AG10803 (cell line): ENCODE results near the gene GPD1L.

Experiments used
- DNase-seq: peaks from one replicate; pipeline ENCODE4 v3.0.0; 2010; ENCODE audit warnings: low read depth
- H3K4me3 ChIP-seq: 2 replicates; pipeline ENCODE4 v1.5.1; 2011; ENCODE audit warnings: mild to moderate bottlenecking, low read length, control low read depth
- TF ChIP-seq, protein P1 (sequence below): conservative IDR thresholded peaks from 2 replicates; pipeline ENCODE4 v1.5.1; 2011; ENCODE audit warnings: mild to moderate bottlenecking, low read length, control low read depth, inconsistent platforms

GPD1L gene

DNA sequence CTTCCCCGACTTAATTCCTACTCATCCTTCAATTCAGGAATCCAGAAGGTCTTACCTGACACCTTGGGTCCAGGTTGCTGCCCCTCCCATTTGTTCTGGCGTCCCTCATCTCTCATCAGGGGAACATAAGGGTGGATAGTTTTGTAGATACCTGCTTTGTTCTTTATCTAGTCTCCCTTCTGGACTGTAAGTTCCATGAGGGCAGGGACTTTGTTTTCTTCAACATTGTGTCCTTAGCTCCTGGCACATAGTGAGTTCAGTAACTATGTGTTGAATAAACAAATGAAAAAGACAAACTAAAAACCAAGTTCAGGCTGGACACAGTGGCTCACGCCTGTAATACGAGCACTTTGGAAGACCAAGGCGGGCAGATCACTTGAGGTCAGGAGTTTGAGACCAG, 13.2 kb upstream of the GPD1L start:
- no peak overlapping the region for H3K4me3 ChIP-seq
- TF ChIP-seq, protein P1, sequence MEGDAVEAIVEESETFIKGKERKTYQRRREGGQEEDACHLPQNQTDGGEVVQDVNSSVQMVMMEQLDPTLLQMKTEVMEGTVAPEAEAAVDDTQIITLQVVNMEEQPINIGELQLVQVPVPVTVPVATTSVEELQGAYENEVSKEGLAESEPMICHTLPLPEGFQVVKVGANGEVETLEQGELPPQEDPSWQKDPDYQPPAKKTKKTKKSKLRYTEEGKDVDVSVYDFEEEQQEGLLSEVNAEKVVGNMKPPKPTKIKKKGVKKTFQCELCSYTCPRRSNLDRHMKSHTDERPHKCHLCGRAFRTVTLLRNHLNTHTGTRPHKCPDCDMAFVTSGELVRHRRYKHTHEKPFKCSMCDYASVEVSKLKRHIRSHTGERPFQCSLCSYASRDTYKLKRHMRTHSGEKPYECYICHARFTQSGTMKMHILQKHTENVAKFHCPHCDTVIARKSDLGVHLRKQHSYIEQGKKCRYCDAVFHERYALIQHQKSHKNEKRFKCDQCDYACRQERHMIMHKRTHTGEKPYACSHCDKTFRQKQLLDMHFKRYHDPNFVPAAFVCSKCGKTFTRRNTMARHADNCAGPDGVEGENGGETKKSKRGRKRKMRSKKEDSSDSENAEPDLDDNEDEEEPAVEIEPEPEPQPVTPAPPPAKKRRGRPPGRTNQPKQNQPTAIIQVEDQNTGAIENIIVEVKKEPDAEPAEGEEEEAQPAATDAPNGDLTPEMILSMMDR = no peak
- DNase-seq = no peak

- DNase-seq = no peak
- H3K4me3 ChIP-seq = no peak overlapping the region
- TF ChIP-seq, protein P1 = no peak
These were observed 11.0 kb upstream of the GPD1L start for GRCh38 chr3:32095431-32095830.

- TF ChIP-seq, protein P1 = no peak
- H3K4me3 ChIP-seq = no peak overlapping the region
- DNase-seq = no peak
These were observed 8.7 kb upstream of the GPD1L start for GRCh38 chr3:32097768-32098167.

DNA sequence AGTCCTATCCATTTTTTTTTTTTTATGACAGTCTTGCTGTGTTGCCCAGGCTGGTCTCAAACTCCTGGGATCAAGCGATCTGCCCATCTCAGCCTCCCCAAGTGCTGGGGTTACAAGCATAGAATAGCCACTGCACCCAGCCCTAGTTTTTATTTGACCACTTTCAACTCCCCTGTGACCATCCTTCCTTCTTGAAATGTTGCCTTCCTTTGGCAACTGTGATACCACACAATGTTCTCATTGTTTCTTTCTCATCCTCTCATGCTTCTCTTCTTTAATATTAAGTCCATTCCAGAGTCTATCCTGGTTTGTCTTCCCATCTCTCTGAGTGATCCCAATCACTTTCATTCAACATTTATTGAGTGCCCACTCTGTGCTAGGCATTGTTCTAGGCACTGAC, 7.9 kb upstream of the GPD1L start:
- H3K4me3 ChIP-seq = no peak overlapping the region
- TF ChIP-seq, protein P1 = no peak
- no peak for DNase-seq

DNA sequence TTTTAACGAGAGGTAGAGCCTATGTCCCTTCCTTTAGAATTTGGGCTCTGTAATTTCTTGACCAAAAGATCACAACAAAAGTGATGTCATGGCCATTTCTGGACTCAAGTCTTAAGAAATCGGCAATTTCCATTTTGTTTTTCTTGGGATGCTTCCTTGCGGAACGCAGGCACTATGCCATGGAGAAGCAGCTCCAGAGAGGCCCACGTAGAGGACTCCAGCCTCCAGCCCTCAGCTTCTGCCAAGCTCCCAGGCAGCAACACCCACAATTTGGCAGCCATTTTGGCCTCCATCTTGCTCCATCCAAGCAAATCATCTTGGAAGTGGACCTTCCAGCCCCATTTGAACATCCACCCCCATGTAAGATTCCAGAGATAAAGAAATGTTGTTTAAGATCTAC, 6.0 kb upstream of the GPD1L start:
- no peak for DNase-seq
- H3K4me3 ChIP-seq = no peak overlapping the region
- TF ChIP-seq, protein P1 = no peak

- no peak overlapping the region for H3K4me3 ChIP-seq
- TF ChIP-seq, protein P1 = no peak
These were observed 4.1 kb upstream of the GPD1L start for GRCh38 chr3:32102289-32102688.

DNA sequence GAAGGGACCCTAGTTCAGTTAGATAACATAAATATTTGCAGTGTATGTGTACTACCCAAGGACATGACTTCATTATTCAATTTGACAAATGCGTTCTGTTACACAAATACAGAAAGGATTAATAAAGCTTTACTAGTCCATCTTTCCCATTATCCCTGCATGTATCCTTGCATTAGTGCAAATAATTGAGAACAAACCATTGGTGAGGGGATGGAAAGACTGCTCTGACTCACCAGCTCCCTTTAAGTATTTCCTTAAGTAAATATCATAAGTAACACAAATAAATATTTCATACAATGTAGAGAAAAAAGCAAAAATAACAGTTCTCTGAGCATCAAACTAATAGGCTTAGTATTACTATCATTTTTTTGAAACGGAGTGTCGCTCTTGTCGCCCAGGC, 1.9 kb upstream of the GPD1L start:
- TF ChIP-seq, protein P1 = no peak
- DNase-seq = no peak
- no peak overlapping the region for H3K4me3 ChIP-seq

More at GRCh38 chr3:32102289-32102688, 4.1 kb upstream of the GPD1L start:
- DNase-seq = no peak
